Hepatocyte (in vitro differentiated cells): ENCODE data around the gene ABL2. TPM values are rescaled to one million over a fixed set of nuclear protein-coding genes. Genes with fewer than 3 reads are reported as not detected.
"Not testable (repeated sequence)": the region's sequence is repeated elsewhere in the genome, so short reads cannot be mapped to it uniquely, and the experiment has no call there.

Experiments used
- DNase-seq: peaks from one replicate; pipeline ENCODE4 v3.0.0-alpha.2; 2016; ENCODE audit warnings: low spot score
- H2AFZ ChIP-seq: fragments of 200-600 bp; sonication (generic); 2 replicates; pipeline ENCODE4 v1.6.0; 2016; ENCODE audit warnings: antibody characterized with exemption, mild to moderate bottlenecking
- H3K27ac ChIP-seq: fragments of 200-600 bp; sonication (generic); 2 replicates; pipeline ENCODE4 v1.5.1; 2016; ENCODE audit warnings: mild to moderate bottlenecking
- H3K27me3 ChIP-seq: fragments of 200-600 bp; sonication (generic); 2 replicates; pipeline ENCODE4 v1.6.1; 2016
- H3K36me3 ChIP-seq: fragments of 200-600 bp; sonication (generic); replicated peaks from 2 replicates; pipeline ENCODE4 v1.5.1; 2016; ENCODE audit warnings: low read depth; ENCODE audit not compliant: insufficient read depth
- H3K4me1 ChIP-seq: fragments of 200-600 bp; sonication (generic); 2 replicates; pipeline ENCODE4 v1.5.1; 2016; ENCODE audit warnings: mild to moderate bottlenecking, moderate library complexity; ENCODE audit not compliant: insufficient read depth
- H3K4me2 ChIP-seq: fragments of 200-600 bp; sonication (generic); 2 replicates; pipeline ENCODE4 v1.6.0; 2016
- H3K4me3 ChIP-seq: fragments of 200-600 bp; sonication (generic); 2 replicates; pipeline ENCODE4 v1.5.1; 2016; ENCODE audit warnings: mild to moderate bottlenecking
- H3K79me2 ChIP-seq: fragments of 200-600 bp; sonication (generic); 2 replicates; pipeline ENCODE4 v1.6.0; 2017; ENCODE audit warnings: mild to moderate bottlenecking
- H3K9me2 ChIP-seq: fragments of 200-600 bp; sonication (generic); replicated peaks from 2 replicates; pipeline ENCODE4 v1.6.0; 2017; ENCODE audit warnings: mild to moderate bottlenecking; ENCODE audit not compliant: insufficient read depth
- H3K9me3 ChIP-seq: fragments of 200-600 bp; sonication (generic); 2 replicates; pipeline ENCODE4 v1.5.1; 2016; ENCODE audit warnings: low read depth, mild to moderate bottlenecking
- H4K20me1 ChIP-seq: fragments of 200-600 bp; sonication (generic); 2 replicates; pipeline ENCODE4 v1.6.0; 2016; ENCODE audit warnings: mild to moderate bottlenecking; ENCODE audit not compliant: insufficient read depth, poor library complexity, severe bottlenecking
- EZH2 ChIP-seq: fragments of 200-600 bp; sonication (generic); IDR thresholded peaks from 2 replicates; pipeline ENCODE4 v1.6.1; 2016; ENCODE audit warnings: antibody characterized with exemption, mild to moderate bottlenecking, borderline replicate concordance
- EZH2phosphoT487 ChIP-seq: fragments of 200-600 bp; sonication (generic); IDR thresholded peaks from one replicate; pipeline ENCODE4 v1.6.1; 2018; ENCODE audit warnings: antibody characterized with exemption, mild to moderate bottlenecking, low read depth, moderate library complexity; ENCODE audit not compliant: unreplicated experiment, severe bottlenecking
- WGBS: methylation state at CpG from one replicate; pipeline ENCODE4 v1.1.6; 2016; ENCODE audit warnings: low lambda C conversion rate; ENCODE audit errors: missing lambda C conversion rate; 5-methylcytosine and 5-hydroxymethylcytosine counted together
- polyA plus RNA-seq: library from polyadenylated mRNA; unstranded; fragments of >200 nt; fragmentation: Nextera tagmentation; extraction: Ambion mirVana; gene quantifications from 2 replicates; pipeline ENCODE4 v1.2.1, GENCODE V29; 2016
- total RNA-seq: library from RNA; depleted of rRNA; stranded (reverse); fragments of >200 nt; gene quantifications from 2 replicates; pipeline ENCODE4 v1.2.3, GENCODE V29; 2014
- TF ChIP-seq, protein P1 (sequence below): fragments of 200-600 bp; sonication (generic); IDR thresholded peaks from 2 replicates; pipeline ENCODE4 v1.5.1; 2016; ENCODE audit warnings: antibody characterized with exemption, mild to moderate bottlenecking; ENCODE audit not compliant: poor library complexity

The ABL2 gene
- total and polyA plus RNA-seq, 2 experiments from 2014 or later, result 8.6 to 11.6 TPM

DNA sequence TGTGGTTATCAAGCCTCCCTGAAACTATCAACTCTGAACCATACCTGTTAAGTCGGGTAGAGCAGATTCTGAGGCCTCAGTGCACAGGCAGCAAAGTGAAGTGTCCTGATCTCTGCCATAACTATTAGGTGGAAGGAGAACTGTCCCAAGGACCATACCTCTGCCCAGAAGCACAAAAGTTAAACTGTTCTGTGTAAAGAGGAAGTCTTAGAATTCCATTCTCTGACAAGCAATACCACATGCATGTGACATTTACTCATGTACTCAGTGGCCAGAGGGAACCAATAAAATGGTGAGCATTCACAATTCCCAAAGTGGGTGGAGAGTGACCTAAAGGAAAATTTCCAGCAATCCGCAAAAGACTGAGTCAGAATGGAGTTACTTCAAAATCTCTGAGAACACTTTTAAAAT, 86.6 kb downstream of the ABL2 start:
- Histone ChIP-seq H3K27ac (peak overlapping the region; percentile 75), H3K27me3 (no peaks in the 10 kb centered on the region), H3K9me2 (no peaks in the 10 kb centered on the region), H3K36me3 (no peaks in the 10 kb centered on the region), H3K9me3 (no peaks in the 10 kb centered on the region), H3K4me1 (peaks cover 11% of the 10 kb centered on the region), H4K20me1 (no peaks in the 10 kb centered on the region), H2AFZ (no peak overlapping the region), H3K4me2 (peak overlapping the region; percentile 23), H3K4me3 (no peak overlapping the region), H3K79me2 (peaks cover 49% of the 10 kb centered on the region)
- no peak for TF ChIP-seq EZH2
- peak; percentile 69 for DNase-seq
- 72% methylated on average over 2 of the region's 2 CpGs for WGBS

DNA sequence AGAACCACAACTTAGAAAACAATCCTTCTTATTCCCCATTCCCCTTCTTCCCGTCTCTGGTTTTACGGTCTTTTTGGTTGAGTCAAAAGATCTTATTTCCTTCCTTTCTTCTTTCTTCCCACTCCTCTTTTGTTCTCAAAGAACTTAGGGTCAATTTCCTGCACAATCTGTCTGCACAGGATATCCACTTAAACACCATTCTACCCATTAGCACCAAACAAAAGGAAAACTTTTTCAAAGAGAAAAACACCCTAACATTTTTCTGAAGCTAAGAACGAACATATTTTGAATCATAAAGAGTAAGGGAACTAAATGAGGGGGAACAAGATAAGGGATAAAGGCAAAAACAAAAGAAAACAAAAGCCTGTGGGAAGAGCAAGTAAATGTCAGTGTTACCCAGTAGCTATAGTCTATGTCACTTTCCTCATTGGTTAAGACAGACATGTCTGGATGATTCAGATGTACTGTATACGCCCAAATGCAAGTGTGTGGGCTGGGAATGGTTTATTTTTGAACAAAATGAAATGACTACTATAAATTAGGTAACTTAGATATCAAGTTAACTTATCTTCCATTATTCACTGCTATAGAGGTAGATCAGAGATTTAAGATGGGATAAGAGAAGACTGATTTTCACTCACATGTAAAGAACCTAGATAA, 87.8 kb downstream of the ABL2 start:
- H3K27ac ChIP-seq, result peak overlapping the region; percentile 75
- no peak overlapping the region for H3K4me3 ChIP-seq

DNA sequence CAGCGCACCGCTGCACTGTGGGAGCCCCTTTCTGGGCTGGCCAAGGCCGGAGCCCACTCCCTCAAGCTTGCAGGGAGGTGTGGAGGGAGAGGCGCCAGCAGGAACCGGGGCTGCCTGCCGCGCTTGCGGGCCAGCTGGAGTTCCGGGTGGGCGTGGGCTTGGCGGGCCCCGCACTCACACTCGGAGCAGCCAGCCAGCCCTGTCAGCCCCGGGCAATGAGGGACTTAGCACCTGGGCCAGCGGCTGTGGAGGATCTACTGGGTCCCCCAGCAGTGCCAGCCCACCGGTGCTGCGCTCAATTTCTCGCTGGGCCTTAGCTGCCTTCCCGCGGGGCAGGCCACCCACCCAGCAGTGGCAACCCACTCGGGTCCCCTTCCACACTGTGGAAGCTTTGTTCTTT, 90.7 kb downstream of the ABL2 start:
- not testable (repeated sequence) for H3K4me2 ChIP-seq
- over 99% methylated on average over 14 of the region's 21 CpGs for WGBS
- H3K79me2 ChIP-seq, result peaks cover 43% of the 10 kb centered on the region

More for the DNA sequence above, 87.8 kb downstream of the ABL2 start:
- Histone ChIP-seq H3K27me3 (no peaks in the 10 kb centered on the region), H4K20me1 (no peaks in the 10 kb centered on the region), H3K36me3 (no peaks in the 10 kb centered on the region), H3K4me2 (peak overlapping the region; percentile 23), H2AFZ (no peak overlapping the region), H3K9me3 (no peaks in the 10 kb centered on the region), H3K79me2 (peaks cover 59% of the 10 kb centered on the region), H3K4me1 (peaks cover 11% of the 10 kb centered on the region), H3K9me2 (no peaks in the 10 kb centered on the region)
- TF ChIP-seq, protein P1, sequence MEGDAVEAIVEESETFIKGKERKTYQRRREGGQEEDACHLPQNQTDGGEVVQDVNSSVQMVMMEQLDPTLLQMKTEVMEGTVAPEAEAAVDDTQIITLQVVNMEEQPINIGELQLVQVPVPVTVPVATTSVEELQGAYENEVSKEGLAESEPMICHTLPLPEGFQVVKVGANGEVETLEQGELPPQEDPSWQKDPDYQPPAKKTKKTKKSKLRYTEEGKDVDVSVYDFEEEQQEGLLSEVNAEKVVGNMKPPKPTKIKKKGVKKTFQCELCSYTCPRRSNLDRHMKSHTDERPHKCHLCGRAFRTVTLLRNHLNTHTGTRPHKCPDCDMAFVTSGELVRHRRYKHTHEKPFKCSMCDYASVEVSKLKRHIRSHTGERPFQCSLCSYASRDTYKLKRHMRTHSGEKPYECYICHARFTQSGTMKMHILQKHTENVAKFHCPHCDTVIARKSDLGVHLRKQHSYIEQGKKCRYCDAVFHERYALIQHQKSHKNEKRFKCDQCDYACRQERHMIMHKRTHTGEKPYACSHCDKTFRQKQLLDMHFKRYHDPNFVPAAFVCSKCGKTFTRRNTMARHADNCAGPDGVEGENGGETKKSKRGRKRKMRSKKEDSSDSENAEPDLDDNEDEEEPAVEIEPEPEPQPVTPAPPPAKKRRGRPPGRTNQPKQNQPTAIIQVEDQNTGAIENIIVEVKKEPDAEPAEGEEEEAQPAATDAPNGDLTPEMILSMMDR, result no peak
- TF ChIP-seq EZH2 (no peak), EZH2phosphoT487 (no peak)
- no peak for DNase-seq
- WGBS, result 69% methylated on average over 4 of the region's 4 CpGs

DNA sequence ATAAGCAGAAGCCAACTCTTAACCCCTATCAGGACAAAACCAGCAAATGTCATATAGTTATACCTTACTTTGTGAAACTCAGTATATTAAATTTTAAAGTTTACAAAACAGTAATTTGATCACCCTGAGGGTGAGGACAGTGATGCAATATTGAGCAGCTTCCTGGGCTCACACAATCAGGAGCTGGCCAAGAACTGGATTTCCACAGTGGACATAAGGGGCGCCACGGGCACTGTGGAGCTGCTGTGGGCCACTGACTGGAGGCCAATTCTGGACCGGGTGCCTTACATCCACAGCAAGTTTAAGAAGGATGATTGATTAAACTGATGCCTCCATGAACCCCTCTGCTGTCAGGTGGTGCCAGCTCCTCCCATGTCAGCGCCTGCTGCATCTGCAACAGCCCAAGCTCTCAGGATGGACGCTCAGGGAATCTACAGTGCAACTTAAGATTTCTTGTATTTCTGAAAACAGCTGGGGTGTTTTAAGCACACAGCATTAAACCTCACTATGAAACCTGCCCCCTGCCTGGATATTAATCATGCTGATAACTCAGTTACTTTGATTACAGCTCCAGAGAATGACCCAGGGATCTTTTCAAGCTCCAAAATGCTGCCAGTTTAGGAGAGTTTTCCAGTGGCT, 91.7 kb downstream of the ABL2 start:
- Histone ChIP-seq H3K9me2 (no peaks in the 10 kb centered on the region), H3K79me2 (peaks cover 47% of the 10 kb centered on the region), H3K36me3 (no peaks in the 10 kb centered on the region), H4K20me1 (no peaks in the 10 kb centered on the region), H3K4me2 (no peak overlapping the region), H3K9me3 (no peaks in the 10 kb centered on the region), H3K4me1 (peaks cover 10% of the 10 kb centered on the region), H3K27ac (no peak overlapping the region), H3K27me3 (no peaks in the 10 kb centered on the region), H2AFZ (no peak overlapping the region), H3K4me3 (no peak overlapping the region)
- 83% methylated on average over 5 of the region's 5 CpGs for WGBS
- DNase-seq, result no peak
- TF ChIP-seq EZH2, result no peak
- TF ChIP-seq, protein P1, result no peak
- no peak for TF ChIP-seq EZH2phosphoT487

More for the DNA sequence above, 90.7 kb downstream of the ABL2 start:
- H3K4me1 ChIP-seq, result peaks cover 11% of the 10 kb centered on the region
- not testable (repeated sequence) for H3K9me3 ChIP-seq, H3K27ac ChIP-seq, H4K20me1 ChIP-seq, H3K9me2 ChIP-seq, H3K36me3 ChIP-seq, H3K4me3 ChIP-seq, H3K27me3 ChIP-seq, DNase-seq, H2AFZ ChIP-seq

DNA sequence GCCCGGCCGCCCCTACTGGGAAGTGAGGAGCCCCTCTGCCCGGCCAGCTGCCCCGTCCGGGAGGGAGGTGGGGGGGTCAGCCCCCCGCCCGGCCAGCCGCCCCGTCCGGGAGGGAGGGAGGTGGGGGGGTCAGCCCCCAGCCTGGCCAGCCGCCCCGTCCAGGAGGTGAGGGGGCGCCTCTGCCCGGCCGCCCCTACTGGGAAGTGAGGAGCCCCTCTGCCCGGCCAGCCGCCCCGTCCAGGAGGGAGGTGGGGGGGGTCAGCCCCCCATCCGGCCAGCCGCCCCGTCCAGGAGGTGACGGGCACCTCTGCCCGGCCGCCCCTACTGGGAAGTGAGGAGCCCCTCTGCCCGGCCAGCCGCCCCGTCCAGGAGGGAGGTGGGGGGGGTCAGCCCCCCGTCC, 93.8 kb downstream of the ABL2 start:
- DNase-seq, H3K9me2 ChIP-seq, H3K36me3 ChIP-seq, H3K27me3 ChIP-seq, H3K4me3 ChIP-seq, H3K4me2 ChIP-seq, H3K27ac ChIP-seq, H4K20me1 ChIP-seq, H3K4me1 ChIP-seq, H2AFZ ChIP-seq, H3K9me3 ChIP-seq: not testable (repeated sequence)
- WGBS, result no CpG with 5 or more reads among the region's 28 CpGs
- peaks cover 38% of the 10 kb centered on the region for H3K79me2 ChIP-seq

DNA sequence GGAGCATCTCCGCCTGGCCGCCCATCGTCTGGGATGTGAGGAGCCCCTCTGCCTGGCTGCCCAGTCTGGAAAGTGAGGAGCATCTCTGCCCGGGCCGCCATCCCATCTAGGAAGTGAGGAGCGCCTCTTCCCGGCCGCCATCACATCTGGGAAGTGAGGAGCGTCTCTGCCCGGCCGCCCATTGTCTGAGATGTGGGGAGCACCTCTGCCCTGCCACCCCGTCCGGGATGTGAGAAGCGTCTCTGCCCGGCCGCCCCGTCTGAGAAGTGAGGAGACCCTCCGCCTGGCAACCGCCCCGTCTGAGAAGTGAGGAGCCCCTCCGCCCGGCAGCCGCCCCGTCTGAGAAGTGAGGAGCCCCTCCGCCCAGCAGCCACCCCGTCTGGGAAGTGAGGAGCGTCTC, 94.3 kb downstream of the ABL2 start:
- H3K27me3 ChIP-seq, H3K36me3 ChIP-seq, H3K9me3 ChIP-seq, DNase-seq, H2AFZ ChIP-seq, H3K9me2 ChIP-seq, H3K4me2 ChIP-seq, H3K27ac ChIP-seq, H3K4me1 ChIP-seq, H3K4me3 ChIP-seq, H4K20me1 ChIP-seq: not testable (repeated sequence)
- 99% methylated on average over 11 of the region's 27 CpGs for WGBS
- H3K79me2 ChIP-seq, result peaks cover 33% of the 10 kb centered on the region
